SU-DHL-6 (cell line): ENCODE measurements around the gene SAT1.

Source experiments
- H2AFZ ChIP-seq: fragments of 200-600 bp; sonication (generic); 2 replicates; pipeline ENCODE4 v1.6.1; 2014; ENCODE audit warnings: low read depth, mild to moderate bottlenecking, moderate library complexity, mixed read lengths, antibody characterized with exemption, low read length; ENCODE audit not compliant: severe bottlenecking
- H3F3A ChIP-seq: fragments of 200-600 bp; shearing (Covaris generic); 2 replicates; pipeline ENCODE4 v1.6.0; 2016; ENCODE audit warnings: antibody characterized with exemption, mild to moderate bottlenecking; ENCODE audit not compliant: insufficient read depth
- H3K27ac ChIP-seq: fragments of 200-600 bp; sonication (generic); 2 replicates; pipeline ENCODE4 v1.5.1; 2016; ENCODE audit warnings: low read depth, mild to moderate bottlenecking, low read length, moderate library complexity, mixed read lengths
- H3K27me3 ChIP-seq: fragments of 200-600 bp; sonication (generic), shearing (Covaris generic); 2 replicates; pipeline ENCODE4 v1.6.0; 2014; ENCODE audit warnings: mild to moderate bottlenecking, low read length
- H3K36me3 ChIP-seq: fragments of 200-600 bp; sonication (generic); 2 replicates; pipeline ENCODE4 v1.6.1; 2014; ENCODE audit warnings: mild to moderate bottlenecking, low read length, mixed read lengths
- H3K4me2 ChIP-seq: fragments of 300-600, 200-600 bp; shearing (Covaris generic), sonication (generic); 2 replicates; pipeline ENCODE4 v1.6.0; 2014; ENCODE audit warnings: low read length, low read depth, mild to moderate bottlenecking; ENCODE audit not compliant: poor library complexity, severe bottlenecking
- H3K4me3 ChIP-seq: fragments of 200-600 bp; sonication (generic); 2 replicates; pipeline ENCODE4 v1.5.1; 2014; ENCODE audit warnings: antibody characterized with exemption, low read length, mild to moderate bottlenecking, mixed read lengths; ENCODE audit not compliant: insufficient read depth, poor library complexity, severe bottlenecking
- H3K79me2 ChIP-seq: fragments of 200-600 bp; sonication (generic); 2 replicates; pipeline ENCODE4 v1.6.1; 2014; ENCODE audit warnings: mild to moderate bottlenecking, low read length, moderate library complexity; ENCODE audit not compliant: insufficient read depth
- H3K9ac ChIP-seq: fragments of 200-600 bp; sonication (generic); 2 replicates; pipeline ENCODE4 v1.7.0; 2014; ENCODE audit warnings: mild to moderate bottlenecking, low read length
- H3K9me2 ChIP-seq: fragments of 200-600 bp; sonication (generic); replicated peaks from 2 replicates; pipeline ENCODE4 v1.6.1; 2014; ENCODE audit warnings: low read length; ENCODE audit not compliant: insufficient read depth
- H3K9me3 ChIP-seq: fragments of 200-600 bp; sonication (generic); 2 replicates; pipeline ENCODE4 v1.6.1; 2014; ENCODE audit warnings: low read length, mixed read lengths; ENCODE audit not compliant: insufficient read depth
- H4K20me1 ChIP-seq: fragments of 200-600 bp; sonication (generic); 2 replicates; pipeline ENCODE4 v1.6.1; 2014; ENCODE audit warnings: low read depth, mild to moderate bottlenecking, antibody characterized with exemption, low read length, moderate library complexity, mixed read lengths
- CTCF ChIP-seq: fragments of 200-600 bp; sonication (generic); IDR thresholded peaks from one replicate; pipeline ENCODE4 v1.5.1; 2017; ENCODE audit warnings: antibody characterized with exemption, mild to moderate bottlenecking, low read length, moderate library complexity; ENCODE audit not compliant: insufficient read depth, poor library complexity, severe bottlenecking
- EZH2phosphoT487 ChIP-seq: fragments of 200-600 bp; sonication (generic), shearing (Covaris generic); conservative IDR thresholded peaks from 2 replicates; pipeline ENCODE4 v1.6.1; 2018; ENCODE audit warnings: mild to moderate bottlenecking, antibody characterized with exemption, low read length, moderate library complexity, mixed read lengths

SAT1 gene

GRCh38 chrX:23822397-23822796, 39.4 kb downstream of the SAT1 start:
- Histone ChIP-seq H3K9me3 (no peaks in the 10 kb centered on the region), H4K20me1 (no peaks in the 10 kb centered on the region), H2AFZ (no peak overlapping the region), H3K79me2 (no peaks in the 10 kb centered on the region), H3K9me2 (no peaks in the 10 kb centered on the region), H3F3A (no peaks in the 10 kb centered on the region), H3K36me3 (no peaks in the 10 kb centered on the region), H3K9ac (no peak overlapping the region), H3K4me2 (no peak overlapping the region), H3K27me3 (no peaks in the 10 kb centered on the region), H3K27ac (no peak overlapping the region), H3K4me3 (no peak overlapping the region)
- TF ChIP-seq EZH2phosphoT487 (no peak), CTCF (no peak)

GRCh38 chrX:23822841-23823240, 39.9 kb downstream of the SAT1 start:
- no peaks in the 10 kb centered on the region for H3K9me2 ChIP-seq
- H3K27me3 ChIP-seq: no peaks in the 10 kb centered on the region
- no peak overlapping the region for H3K27ac ChIP-seq
- TF ChIP-seq CTCF (no peak), EZH2phosphoT487 (no peak)
- no peaks in the 10 kb centered on the region for H3K9me3 ChIP-seq
- H4K20me1 ChIP-seq: no peaks in the 10 kb centered on the region
- no peak overlapping the region for H3K4me3 ChIP-seq
- H3F3A ChIP-seq: no peaks in the 10 kb centered on the region
- no peak overlapping the region for H3K4me2 ChIP-seq
- no peak overlapping the region for H2AFZ ChIP-seq
- H3K36me3 ChIP-seq: no peaks in the 10 kb centered on the region
- H3K9ac ChIP-seq: no peak overlapping the region
- H3K79me2 ChIP-seq: no peaks in the 10 kb centered on the region

GRCh38 chrX:23825675-23826074, 42.7 kb downstream of the SAT1 start:
- H3K4me2 ChIP-seq: no peak overlapping the region
- H3K9me3 ChIP-seq: no peaks in the 10 kb centered on the region
- no peak overlapping the region for H3K4me3 ChIP-seq
- H3F3A ChIP-seq: no peaks in the 10 kb centered on the region
- H2AFZ ChIP-seq: no peak overlapping the region
- H3K9ac ChIP-seq: no peak overlapping the region
- H3K27ac ChIP-seq: no peak overlapping the region
- no peaks in the 10 kb centered on the region for H3K9me2 ChIP-seq
- no peaks in the 10 kb centered on the region for H3K79me2 ChIP-seq
- H4K20me1 ChIP-seq: no peaks in the 10 kb centered on the region
- no peaks in the 10 kb centered on the region for H3K36me3 ChIP-seq
- TF ChIP-seq EZH2phosphoT487 (no peak), CTCF (no peak)
- H3K27me3 ChIP-seq: no peaks in the 10 kb centered on the region

GRCh38 chrX:23826216-23826615, 43.2 kb downstream of the SAT1 start:
- Histone ChIP-seq H3K9me3 (no peaks in the 10 kb centered on the region), H3K36me3 (no peaks in the 10 kb centered on the region), H3F3A (no peaks in the 10 kb centered on the region), H3K9me2 (no peaks in the 10 kb centered on the region), H3K4me2 (no peak overlapping the region), H3K79me2 (no peaks in the 10 kb centered on the region), H3K9ac (no peak overlapping the region), H2AFZ (no peak overlapping the region), H4K20me1 (no peaks in the 10 kb centered on the region), H3K27me3 (no peaks in the 10 kb centered on the region), H3K27ac (no peak overlapping the region), H3K4me3 (no peak overlapping the region)
- TF ChIP-seq EZH2phosphoT487 (no peak), CTCF (no peak)
